IPS-18c (cell line): ENCODE measurements around the gene WDR87.

Experiments
- H3K4me3 ChIP-seq: 2 replicates; pipeline ENCODE4 v1.7.0; 2013; ENCODE audit warnings: low read depth, mild to moderate bottlenecking, low read length, moderate library complexity; ENCODE audit not compliant: insufficient read depth
- H3K9me3 ChIP-seq: one replicate; pipeline ENCODE4 v1.6.1; 2013; ENCODE audit warnings: mild to moderate bottlenecking, low read length, moderate library complexity; ENCODE audit not compliant: control insufficient read depth, insufficient read depth

Gene WDR87

DNA sequence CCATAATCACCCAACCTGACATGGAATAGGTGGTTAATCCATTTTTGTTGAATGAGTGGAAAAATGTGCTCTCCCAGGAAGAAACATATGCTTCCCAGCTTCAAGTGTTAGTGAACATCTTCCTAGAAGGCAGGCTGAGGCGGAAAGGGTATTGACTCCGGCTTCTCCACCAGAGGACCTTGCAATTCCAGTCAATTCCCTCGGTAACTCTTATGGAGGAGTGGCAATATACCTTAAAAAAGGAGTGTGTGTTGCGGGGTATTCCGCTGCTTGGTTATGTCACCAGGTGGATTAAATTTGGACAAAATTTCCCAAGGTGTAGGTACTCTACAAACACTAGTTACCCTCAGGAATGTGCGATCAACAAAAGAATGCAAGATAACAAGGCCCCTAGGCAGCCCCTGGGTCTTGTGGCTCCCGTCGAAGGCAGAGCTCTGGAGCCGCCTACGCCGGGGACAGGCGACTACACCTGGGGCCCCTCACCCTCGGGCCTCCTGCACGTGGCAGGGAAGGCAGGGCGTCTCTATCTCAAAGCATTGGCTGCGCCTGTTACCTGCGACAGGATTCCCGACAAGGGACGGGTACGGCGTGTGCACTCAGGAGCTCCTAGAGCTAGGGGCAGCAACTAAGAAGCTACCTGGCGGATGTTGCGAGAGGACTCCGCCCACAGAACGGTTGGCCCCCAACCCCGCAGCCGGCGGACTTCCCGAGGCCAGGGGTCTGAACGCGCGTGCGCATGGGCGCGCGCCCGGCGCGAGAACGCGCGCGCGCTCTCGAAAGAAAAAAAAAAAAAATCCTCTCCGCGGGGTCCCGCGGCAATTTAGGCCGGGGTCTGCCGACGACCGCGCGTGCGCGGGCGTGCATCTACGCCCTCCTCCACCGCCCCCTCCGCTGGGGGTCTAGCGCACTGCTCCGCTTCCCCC is at the start of gene WDR87:
WDR87 (minus strand) TSS at position 649 of the 923 bp plus-strand sequence. CDS start 8,355 bp downstream, outside the sequence.
- peak within 1 kb of the TSS; percentile 99 for H3K4me3 ChIP-seq
- H3K9me3 ChIP-seq: no peaks in the 10 kb centered on the region

DNA sequence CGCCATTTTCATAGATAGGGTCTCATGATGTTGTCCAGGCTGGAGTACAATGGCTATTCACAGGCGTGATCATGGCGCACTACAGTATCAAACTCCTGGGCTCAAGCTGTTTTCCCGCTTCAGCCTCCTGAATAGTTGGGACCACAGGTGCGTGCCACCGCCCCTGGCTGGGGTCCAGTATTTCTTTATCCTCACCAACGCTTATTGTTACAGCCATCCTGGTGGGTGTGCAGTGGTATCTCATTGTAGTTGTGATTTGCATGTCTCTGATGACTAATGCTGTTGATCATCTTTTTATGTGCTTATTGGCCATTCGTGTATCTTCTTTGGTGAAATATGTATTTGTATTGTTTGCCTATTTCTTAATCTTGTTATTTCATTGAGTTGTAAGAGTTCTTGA is 49.6 kb upstream of the WDR87 start:
- H3K9me3 ChIP-seq: no peaks in the 10 kb centered on the region
- no peak overlapping the region for H3K4me3 ChIP-seq

DNA sequence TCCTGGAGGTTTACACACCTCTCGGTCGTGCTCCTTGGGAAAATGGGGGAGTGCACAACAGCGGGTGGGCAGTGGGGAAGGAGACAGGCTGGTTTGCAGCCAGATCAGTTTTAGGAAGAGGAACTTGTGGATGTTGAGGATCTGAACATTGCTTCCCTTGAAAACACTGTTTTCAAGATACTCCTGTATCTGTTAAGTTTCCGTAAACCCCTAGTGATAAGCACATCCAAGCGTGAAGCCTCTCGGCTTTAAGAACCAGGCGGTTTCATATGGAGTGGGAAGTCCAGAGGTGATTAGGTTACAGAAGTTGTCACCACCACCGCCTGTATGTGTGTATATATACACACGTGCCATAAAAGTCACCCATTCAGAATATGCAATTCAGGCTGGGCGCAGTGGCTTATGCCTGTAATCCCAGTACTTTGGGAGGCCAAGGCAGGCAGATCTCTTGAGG is 48.1 kb upstream of the WDR87 start:
- no peak overlapping the region for H3K4me3 ChIP-seq

DNA sequence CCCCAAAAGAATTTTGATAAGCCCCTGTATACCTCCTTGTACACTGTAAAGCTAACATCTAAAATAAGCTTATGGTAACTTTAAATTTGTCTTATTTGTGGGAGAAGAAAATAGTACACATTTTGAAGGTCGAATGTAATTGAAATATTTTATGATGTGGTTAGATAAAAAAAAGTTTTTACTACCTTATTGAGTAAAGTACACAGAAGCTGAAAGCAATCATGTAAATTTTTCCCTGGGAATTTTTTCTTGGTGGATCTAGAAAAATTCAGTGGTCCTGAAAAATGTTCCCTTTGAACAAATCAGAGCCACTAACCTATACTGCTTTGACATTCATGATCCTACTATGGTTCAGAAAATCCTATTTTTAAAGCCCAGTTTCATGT is 47.5 kb upstream of the WDR87 start:
- no peaks in the 10 kb centered on the region for H3K9me3 ChIP-seq
- H3K4me3 ChIP-seq: no peak overlapping the region

More for the DNA sequence above, 48.1 kb upstream of the WDR87 start:
- no peaks in the 10 kb centered on the region for H3K9me3 ChIP-seq

DNA sequence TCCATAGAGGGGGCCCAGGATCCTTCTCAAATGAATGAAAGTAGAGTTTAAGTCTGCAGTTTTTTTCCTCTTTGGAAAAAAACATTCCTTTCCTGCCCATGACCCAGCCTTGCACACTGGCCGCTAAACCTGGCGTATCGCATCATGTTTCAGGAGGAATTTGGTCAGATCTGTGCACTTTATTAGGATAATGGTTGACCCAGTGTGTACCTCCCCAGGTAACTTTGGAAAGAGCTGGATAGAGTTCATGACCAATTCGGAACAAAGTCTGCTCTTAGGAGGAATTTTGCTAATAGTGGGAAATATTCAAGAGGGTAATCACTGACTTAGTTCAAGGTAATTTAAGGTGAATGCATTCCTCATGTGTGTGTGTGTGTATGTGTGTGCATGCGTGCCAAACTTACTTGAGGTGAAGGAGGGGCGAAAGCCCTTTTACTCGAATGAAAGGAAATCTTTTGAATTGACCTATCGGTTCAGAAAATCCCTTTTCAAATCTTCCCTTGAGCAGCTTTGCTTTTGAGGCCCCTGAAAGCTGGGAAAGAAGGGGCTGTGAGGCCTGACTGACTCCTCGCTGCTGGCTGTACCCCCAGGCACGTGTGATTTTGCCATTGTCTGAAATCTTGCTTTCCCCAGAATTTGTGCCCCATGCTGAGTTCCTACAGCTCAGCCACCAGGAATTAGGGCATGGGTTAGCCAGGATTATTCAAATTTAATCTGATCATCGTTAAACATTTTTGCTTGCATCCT is 47.0 kb upstream of the WDR87 start:
- Histone ChIP-seq H3K4me3 (no peak overlapping the region), H3K9me3 (no peaks in the 10 kb centered on the region)

DNA sequence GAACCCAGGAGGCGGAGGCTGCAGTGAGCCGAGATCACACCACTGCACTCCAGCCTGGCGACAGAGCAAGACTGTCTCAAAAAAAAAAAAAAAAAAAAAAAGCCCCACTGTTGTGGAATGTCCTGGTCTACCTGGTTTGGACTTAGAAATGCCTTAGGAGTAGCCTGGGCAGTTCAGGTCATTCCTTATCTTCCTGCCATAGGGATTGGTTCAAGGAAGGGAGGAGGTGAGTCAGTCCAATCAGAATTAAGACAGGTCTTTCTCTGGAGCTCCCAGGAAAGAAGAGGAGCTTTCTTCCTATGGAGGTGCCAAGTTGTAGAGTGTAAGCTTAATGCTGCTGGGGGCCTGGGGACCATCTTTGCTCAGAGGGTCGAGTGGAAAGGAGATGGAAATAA is 45.4 kb upstream of the WDR87 start:
- H3K4me3 ChIP-seq: no peak overlapping the region

DNA sequence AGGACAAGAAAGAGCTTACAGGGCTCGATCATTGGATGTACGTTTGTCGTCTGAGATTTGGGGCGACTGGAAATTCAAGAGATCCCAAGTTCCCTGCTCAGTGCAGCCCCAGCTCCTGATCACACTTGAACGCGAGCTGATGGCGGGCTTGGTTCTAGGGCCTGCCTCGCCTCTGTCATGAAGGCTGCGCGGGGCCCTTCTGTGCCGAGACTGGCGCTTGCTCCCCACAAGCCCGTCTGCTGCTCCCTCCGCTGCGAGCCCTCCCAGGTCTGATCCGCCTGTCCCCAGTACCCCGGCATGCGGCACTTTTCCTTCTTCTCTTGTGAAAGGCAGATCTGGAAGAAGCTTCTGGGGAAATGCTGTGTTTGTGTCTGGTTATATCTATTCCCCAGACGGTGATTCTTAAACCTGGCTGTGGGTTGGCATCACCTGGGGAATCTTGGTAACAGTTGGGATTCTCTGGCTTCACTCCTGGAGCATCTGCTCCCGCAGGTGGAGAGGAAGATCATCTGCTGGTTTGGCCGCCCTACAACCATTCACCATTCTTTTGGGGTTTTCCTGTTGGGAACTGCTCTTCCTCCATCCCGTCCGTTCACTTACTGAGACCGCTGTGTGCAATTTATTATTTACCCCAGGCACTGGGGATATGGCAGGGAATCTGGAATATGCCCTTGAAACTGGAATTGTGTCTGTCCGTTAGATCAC is 44.2 kb upstream of the WDR87 start:
- Histone ChIP-seq H3K4me3 (no peak overlapping the region), H3K9me3 (no peaks in the 10 kb centered on the region)

More for the DNA sequence above, 45.4 kb upstream of the WDR87 start:
- H3K9me3 ChIP-seq: no peaks in the 10 kb centered on the region

DNA sequence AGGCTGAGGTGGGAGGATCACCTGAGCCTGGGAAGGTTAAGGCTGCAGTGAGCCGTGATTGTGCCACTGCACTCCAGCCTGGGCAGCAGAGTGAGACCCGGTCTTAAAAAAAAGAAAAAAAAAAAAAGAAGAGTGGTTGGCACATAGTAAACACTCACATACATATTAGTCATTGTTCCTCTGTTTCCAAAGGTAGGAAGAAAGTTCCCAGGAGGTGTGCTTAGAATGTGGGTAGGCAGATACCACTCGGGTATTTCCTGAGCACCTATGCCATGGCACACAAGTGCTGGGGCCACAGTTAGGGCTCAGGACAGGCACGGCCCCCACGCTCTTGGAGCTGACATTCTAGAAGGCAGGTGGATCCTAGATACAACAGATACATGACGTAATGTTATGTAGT is 42.0 kb upstream of the WDR87 start:
- no peak overlapping the region for H3K4me3 ChIP-seq
- H3K9me3 ChIP-seq: no peaks in the 10 kb centered on the region

DNA sequence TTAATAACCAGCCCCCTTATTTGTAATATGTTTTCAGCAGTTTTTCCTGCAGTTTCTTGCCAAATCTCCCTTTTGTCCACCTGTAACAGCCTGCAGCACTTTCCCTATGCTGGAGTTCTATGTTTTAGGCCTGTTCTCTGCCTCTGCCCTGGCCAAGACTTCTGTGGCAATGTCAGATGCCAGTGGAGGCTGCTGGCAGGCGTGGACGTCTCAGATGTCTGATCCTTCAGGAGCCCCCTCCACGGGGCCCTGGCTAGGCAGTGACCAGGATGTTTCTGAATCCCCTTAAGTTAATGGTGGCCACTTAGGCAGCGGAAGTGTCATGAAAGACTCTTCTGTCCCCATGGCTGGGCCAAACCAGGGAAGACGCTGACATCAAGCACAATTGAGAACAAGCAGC is 41.4 kb upstream of the WDR87 start:
- Histone ChIP-seq H3K4me3 (no peak overlapping the region), H3K9me3 (no peaks in the 10 kb centered on the region)

DNA sequence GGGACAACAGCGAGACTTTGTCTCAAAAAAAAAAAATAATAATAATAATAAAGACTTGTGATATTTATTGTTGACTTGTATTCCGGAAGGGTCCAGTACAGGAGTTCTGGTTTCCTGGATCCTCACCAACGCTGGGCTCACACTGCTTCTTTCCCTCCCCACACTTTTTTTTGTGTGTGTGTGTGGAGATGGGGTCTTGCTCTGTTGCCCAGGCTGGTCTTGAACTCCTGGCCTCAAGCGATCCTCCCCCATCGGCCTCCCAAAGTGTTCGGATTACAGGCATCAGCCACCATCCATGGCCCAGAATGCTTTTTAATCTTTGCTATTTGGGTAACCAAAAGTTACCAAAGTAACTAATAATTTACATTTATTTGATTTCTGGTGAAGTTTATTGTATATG is 39.7 kb upstream of the WDR87 start:
- no peaks in the 10 kb centered on the region for H3K9me3 ChIP-seq
- H3K4me3 ChIP-seq: no peak overlapping the region

DNA sequence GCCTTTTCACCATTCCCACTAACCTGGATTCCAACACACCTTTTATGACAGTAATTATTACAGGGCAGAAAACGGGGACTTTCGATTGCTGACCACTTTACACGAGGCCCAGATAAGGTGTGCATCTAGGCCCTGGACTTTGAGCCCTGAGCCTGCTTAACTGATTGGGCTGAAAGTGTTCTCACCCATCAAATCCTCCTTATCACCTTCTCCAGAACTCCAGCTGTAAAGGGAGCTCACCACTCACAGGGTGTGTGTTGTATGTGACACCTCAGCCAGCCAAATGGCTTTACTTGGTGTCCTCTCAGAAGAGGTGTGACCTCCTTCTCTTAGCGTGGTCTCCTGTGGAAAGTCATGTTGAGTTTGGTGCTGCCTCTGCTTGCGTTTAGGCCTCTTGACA is 37.1 kb upstream of the WDR87 start:
- Histone ChIP-seq H3K4me3 (no peak overlapping the region), H3K9me3 (no peaks in the 10 kb centered on the region)

DNA sequence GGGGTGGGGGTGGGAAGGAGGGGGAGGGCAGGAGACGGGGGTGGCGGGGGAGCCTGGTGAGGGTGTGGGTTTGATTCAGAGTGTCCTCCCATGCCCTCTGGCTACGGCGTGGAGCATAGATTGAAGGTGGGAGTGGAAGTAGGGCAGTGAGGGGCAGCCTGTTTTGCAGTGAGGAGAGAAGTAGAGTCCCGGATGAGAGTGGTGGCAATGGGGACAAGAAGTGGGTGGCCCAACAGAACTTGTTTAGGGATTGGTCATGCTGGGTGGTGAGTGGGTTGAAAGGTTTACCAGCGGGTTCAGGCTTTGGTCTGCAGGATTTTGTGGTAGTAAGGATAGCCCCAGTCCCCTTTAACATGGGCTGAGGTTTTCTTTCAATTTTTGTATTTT is 36.1 kb upstream of the WDR87 start:
- no peaks in the 10 kb centered on the region for H3K9me3 ChIP-seq

DNA sequence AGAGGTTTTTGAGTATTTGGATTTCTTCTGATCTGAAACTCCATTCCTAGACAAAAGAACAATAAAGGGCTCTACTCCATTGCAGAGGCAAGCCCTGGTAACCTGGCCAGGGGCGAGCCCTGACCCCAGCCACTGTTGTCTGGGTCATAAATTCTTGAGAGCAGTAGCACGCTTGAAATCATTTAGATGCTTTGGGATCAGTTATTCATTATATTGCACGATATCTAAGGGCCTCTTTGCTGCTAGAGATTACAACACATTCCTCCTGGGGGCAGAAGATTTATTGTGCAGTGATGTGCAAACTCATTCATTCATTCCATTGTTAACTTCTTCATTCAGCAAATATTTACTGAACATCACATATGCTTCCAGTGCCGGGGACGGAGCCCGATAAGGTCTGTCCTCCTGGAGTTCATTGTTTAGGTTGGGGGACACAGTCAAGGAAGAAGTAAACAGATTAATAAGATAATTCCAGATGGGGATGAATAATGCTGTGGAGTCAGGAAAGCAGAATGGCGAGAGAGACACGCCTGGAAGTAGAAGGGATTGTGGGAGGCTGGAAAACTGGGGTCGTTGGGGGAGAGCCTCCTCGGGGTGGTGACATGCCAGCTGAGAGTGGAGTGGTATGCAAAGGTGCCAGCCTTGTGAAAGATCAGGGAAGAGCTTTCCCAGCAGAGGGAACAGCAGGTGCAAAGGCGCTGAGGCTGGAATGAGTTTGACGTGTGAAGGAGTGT is 35.6 kb upstream of the WDR87 start:
- Histone ChIP-seq H3K9me3 (no peaks in the 10 kb centered on the region), H3K4me3 (no peak overlapping the region)

More for the DNA sequence above, 36.1 kb upstream of the WDR87 start:
- H3K4me3 ChIP-seq: no peak overlapping the region

DNA sequence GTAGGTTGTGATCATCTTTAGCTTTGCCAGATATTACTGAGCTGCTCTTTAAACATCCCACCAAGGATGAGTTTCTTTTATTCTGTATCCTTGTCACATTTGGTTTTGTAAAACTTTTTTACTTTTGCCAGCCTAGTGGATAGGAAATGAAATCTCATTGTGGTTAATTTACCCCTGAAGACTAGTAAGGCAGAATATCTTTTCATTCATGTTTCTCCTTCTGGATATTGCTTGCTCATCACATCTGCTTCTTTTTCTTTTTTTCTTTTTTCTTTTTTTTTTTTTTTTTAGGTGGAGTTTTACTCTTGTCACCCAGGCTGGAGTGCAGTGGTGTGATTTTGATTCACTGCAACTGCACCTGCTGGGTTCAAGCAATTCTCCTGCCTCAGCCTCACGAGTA is 32.0 kb upstream of the WDR87 start:
- Histone ChIP-seq H3K9me3 (peaks cover 8% of the 10 kb centered on the region), H3K4me3 (no peak overlapping the region)

DNA sequence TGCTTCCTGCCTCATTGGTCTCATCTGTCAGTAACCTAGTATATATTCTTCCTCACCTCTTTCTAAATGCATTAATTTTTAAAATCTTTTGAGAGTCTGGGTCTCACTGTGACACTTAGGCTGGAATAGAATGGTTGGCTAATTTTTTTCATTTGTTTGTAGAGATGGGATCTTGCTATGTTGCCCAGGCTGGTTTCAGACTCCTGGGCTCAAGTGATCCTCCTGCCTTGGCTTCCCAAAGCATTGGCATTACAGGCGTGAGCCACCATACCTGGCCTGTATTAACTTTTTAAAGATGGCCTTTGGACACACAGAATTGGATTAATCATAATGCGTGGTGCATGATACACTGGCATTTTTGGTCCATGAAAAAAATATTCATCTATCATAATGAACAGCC is 30.5 kb upstream of the WDR87 start:
- peaks cover 8% of the 10 kb centered on the region for H3K9me3 ChIP-seq
- H3K4me3 ChIP-seq: no peak overlapping the region

DNA sequence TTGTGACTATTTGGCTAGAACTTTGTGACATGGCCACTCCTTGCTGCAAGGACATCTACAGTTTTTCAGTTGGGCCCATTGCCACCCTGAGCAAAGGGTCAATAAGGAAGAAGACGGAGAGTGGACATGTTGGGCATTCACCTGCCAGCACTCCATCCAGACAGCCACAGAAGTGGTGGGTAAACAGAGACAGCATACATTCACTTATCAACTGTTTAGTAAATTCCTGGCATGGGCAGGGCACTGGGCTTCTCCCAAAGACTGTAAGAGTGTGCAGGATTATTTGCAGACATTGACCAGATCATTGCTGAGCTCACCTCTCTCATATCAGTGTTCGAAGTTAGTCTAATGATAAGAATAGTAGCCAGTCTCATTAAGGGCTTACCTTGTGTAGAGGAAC is 29.8 kb upstream of the WDR87 start:
- H3K9me3 ChIP-seq: peaks cover 8% of the 10 kb centered on the region
- H3K4me3 ChIP-seq: no peak overlapping the region

DNA sequence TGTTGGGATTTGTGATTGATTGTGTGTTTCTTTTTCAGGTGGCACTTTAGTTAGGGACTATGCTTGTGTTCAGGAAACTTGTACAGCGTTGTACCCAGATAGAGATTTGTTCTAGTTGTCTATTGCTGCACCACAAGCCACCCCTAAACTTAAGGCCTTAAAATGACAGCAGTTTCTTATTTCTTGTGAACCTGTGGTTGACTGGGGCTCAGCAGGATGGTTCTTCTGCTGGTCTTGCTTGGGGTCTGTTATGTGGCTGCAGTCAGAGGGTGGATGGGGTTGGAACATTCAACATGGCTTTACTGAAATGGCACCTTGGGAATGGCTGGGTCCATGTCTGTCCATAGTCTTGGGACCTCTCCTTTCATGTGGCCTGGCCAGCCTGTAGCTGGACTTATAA is 28.9 kb upstream of the WDR87 start:
- H3K9me3 ChIP-seq: peaks cover 8% of the 10 kb centered on the region
- H3K4me3 ChIP-seq: no peak overlapping the region
